Measurements from ENCODE around the gene KRT8. TPM values are rescaled to one million over a fixed set of nuclear protein-coding genes. Genes with fewer than 3 reads are reported as not detected.

Gene KRT8
- polyA plus RNA-seq, 1 donor from 2014 or later = 0.46 TPM

DNA sequence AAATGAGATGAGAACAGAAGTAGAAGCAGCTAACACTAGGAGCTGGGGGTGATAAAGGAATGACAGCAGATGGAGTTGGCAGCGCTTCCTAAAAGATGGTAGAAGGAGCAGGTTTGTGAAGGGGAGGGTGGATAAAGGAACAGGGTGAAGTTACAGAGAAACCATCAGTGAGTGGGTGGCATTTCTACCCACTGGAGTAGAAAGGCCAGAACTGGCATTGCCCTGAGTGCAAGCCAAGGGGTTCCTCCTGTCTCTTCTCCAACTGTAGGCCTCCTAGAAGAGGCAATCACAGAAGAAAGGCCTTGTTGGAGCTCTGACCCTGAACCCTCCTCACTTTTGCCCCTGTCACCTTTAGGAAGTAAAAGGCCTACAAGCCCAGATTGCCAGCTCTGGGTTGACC lies 46.2 kb upstream of the KRT8 start:
- Histone ChIP-seq H3K27me3 (ENCODE audit: insufficient read depth, low read depth, low read length) (peaks cover 19% of the 10 kb centered on the region), H4K20me1 (ENCODE audit: insufficient read depth) (no peaks in the 10 kb centered on the region), H2AFZ (ENCODE audit: low read depth, low read length) (no peak overlapping the region), H3K4me3 (ENCODE audit: low read length) (no peak overlapping the region), H3K36me3 (ENCODE audit: insufficient read depth, low read length) (no peaks in the 10 kb centered on the region), H3F3A (ENCODE audit: insufficient read depth, low read length, poor library complexity, severe bottlenecking) (no peaks in the 10 kb centered on the region), H3K4me2 (ENCODE audit: low read length) (no peak overlapping the region), H3K27ac (ENCODE audit: low read length) (no peak overlapping the region), H3K9me2 (ENCODE audit: insufficient read depth, low read length) (no peaks in the 10 kb centered on the region), H3K9ac (ENCODE audit: low read length) (no peak overlapping the region), H3K79me2 (replicated peaks; ENCODE audit: insufficient read depth, low read length) (no peaks in the 10 kb centered on the region), H3K9me3 (ENCODE audit: low read length) (no peaks in the 10 kb centered on the region)
- no peak for TF ChIP-seq EP300 (conservative IDR thresholded peaks at IDR 0.05; ENCODE audit: poor library complexity, severe bottlenecking)
- no peak for TF ChIP-seq EZH2 (IDR thresholded peaks at IDR 0.05; ENCODE audit: borderline replicate concordance, insufficient read depth, low read length, poor library complexity, severe bottlenecking)
- TF ChIP-seq TAF1 (IDR thresholded peaks at IDR 0.05; ENCODE audit: low read depth) = no peak
- TF ChIP-seq POLR2AphosphoS5 (IDR thresholded peaks at IDR 0.05) = no peak
- TF ChIP-seq, protein P1, sequence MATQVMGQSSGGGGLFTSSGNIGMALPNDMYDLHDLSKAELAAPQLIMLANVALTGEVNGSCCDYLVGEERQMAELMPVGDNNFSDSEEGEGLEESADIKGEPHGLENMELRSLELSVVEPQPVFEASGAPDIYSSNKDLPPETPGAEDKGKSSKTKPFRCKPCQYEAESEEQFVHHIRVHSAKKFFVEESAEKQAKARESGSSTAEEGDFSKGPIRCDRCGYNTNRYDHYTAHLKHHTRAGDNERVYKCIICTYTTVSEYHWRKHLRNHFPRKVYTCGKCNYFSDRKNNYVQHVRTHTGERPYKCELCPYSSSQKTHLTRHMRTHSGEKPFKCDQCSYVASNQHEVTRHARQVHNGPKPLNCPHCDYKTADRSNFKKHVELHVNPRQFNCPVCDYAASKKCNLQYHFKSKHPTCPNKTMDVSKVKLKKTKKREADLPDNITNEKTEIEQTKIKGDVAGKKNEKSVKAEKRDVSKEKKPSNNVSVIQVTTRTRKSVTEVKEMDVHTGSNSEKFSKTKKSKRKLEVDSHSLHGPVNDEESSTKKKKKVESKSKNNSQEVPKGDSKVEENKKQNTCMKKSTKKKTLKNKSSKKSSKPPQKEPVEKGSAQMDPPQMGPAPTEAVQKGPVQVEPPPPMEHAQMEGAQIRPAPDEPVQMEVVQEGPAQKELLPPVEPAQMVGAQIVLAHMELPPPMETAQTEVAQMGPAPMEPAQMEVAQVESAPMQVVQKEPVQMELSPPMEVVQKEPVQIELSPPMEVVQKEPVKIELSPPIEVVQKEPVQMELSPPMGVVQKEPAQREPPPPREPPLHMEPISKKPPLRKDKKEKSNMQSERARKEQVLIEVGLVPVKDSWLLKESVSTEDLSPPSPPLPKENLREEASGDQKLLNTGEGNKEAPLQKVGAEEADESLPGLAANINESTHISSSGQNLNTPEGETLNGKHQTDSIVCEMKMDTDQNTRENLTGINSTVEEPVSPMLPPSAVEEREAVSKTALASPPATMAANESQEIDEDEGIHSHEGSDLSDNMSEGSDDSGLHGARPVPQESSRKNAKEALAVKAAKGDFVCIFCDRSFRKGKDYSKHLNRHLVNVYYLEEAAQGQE (IDR thresholded peaks at IDR 0.05; ENCODE audit: borderline replicate concordance) = no peak
- TF ChIP-seq RAD21 (conservative IDR thresholded peaks at IDR 0.05) = no peak
- no peak for TF ChIP-seq MXI1 (conservative IDR thresholded peaks at IDR 0.05; ENCODE audit: poor library complexity, severe bottlenecking)
- TF ChIP-seq CTCF (IDR thresholded peaks at IDR 0.05; ENCODE audit: poor library complexity, severe bottlenecking) = no peak
- no peak for TF ChIP-seq SMC3 (conservative IDR thresholded peaks at IDR 0.05; ENCODE audit: poor library complexity)

DNA sequence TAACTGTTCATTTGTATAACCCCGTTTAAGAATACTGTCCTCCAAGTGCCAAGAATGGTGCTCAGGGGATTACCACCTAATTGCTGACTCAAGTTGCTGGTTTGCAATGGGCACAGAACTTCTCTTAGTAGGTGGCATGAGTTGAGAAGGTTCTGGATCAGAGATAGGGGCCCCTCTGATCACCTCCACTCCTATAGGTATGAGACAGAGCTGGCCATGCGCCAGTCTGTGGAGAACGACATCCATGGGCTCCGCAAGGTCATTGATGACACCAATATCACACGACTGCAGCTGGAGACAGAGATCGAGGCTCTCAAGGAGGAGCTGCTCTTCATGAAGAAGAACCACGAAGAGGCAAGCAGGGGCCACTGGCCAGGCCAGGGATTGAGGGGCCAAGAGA lies 45.7 kb upstream of the KRT8 start:
- H3K4me2 ChIP-seq (ENCODE audit: low read length) = no peak overlapping the region
- H3K4me3 ChIP-seq (ENCODE audit: low read length) = no peak overlapping the region
- H3K27ac ChIP-seq (ENCODE audit: low read length) = no peak overlapping the region
- H3K79me2 ChIP-seq (replicated peaks; ENCODE audit: insufficient read depth, low read length) = no peaks in the 10 kb centered on the region
- no peak overlapping the region for H3K9ac ChIP-seq (ENCODE audit: low read length)
- H3K27me3 ChIP-seq (ENCODE audit: insufficient read depth, low read depth, low read length) = peaks cover 19% of the 10 kb centered on the region
- no peaks in the 10 kb centered on the region for H3K9me3 ChIP-seq (ENCODE audit: low read length)
- H2AFZ ChIP-seq (ENCODE audit: low read depth, low read length) = no peak overlapping the region
- H3K36me3 ChIP-seq (ENCODE audit: insufficient read depth, low read length) = no peaks in the 10 kb centered on the region
- no peaks in the 10 kb centered on the region for H4K20me1 ChIP-seq (ENCODE audit: insufficient read depth)
- TF ChIP-seq TAF1 (IDR thresholded peaks at IDR 0.05; ENCODE audit: low read depth) (no peak), CTCF (IDR thresholded peaks at IDR 0.05; ENCODE audit: poor library complexity, severe bottlenecking) (no peak), EP300 (conservative IDR thresholded peaks at IDR 0.05; ENCODE audit: poor library complexity, severe bottlenecking) (no peak), SMC3 (conservative IDR thresholded peaks at IDR 0.05; ENCODE audit: poor library complexity) (no peak), RAD21 (conservative IDR thresholded peaks at IDR 0.05) (no peak), MXI1 (conservative IDR thresholded peaks at IDR 0.05; ENCODE audit: poor library complexity, severe bottlenecking) (no peak), POLR2AphosphoS5 (IDR thresholded peaks at IDR 0.05) (no peak), EZH2 (IDR thresholded peaks at IDR 0.05; ENCODE audit: borderline replicate concordance, insufficient read depth, low read length, poor library complexity, severe bottlenecking) (no peak)
- TF ChIP-seq, protein P1 (IDR thresholded peaks at IDR 0.05; ENCODE audit: borderline replicate concordance) = no peak
- H3K9me2 ChIP-seq (ENCODE audit: insufficient read depth, low read length) = no peaks in the 10 kb centered on the region
- H3F3A ChIP-seq (ENCODE audit: insufficient read depth, low read length, poor library complexity, severe bottlenecking) = no peaks in the 10 kb centered on the region
